ENCODE measurements around the gene PLXNA2.

- no peak for TF ChIP-seq POLR2AphosphoS5 (IDR thresholded peaks at IDR 0.05; ENCODE audit: low read depth, low read length)
- TF ChIP-seq REST (IDR thresholded peaks at IDR 0.05; ENCODE audit: insufficient read depth in 1 of 2, low read depth in 2 of 2, low read length in 2 of 2), result no peak
- TF ChIP-seq TAF1 (IDR thresholded peaks at IDR 0.05; ENCODE audit: borderline replicate concordance, insufficient read depth, low read length), result no peak
These were observed 198.5 kb downstream of the PLXNA2 start for GRCh38 chr1:208045463-208046260.
